GM21717 (cell line): Measurements from ENCODE around the gene RUBCNL.
A peak's percentile ranks its signal among the peaks of the same experiment; 100 is the strongest.

Experiments
- ATAC-seq: cut with Tn5 transposase; IDR thresholded peaks from one replicate; pipeline ENCODE4 v1.9.1; 2021; ENCODE audit warnings: mild to moderate bottlenecking, moderate library complexity; ENCODE audit not compliant: unreplicated experiment

The RUBCNL gene

DNA sequence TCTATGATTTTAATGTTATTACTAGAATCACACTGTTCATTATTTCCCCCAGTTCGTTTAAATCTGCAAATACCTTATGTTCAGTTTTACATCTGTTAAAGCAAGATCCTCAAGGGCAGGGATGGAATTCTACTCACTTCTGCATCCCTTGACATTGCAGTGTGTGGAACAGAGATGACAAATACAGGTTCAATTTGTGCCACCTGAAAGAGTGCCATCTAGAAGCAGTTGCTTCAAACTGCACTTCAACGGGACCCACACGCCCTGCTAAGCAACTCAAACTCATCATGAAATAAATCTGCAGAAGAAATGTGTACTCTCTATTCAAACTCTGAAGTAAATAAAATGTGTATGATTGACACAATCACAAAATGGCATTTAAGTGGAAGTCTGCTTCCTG lies 44.5 kb downstream of the RUBCNL start:
- ATAC-seq: no peak

DNA sequence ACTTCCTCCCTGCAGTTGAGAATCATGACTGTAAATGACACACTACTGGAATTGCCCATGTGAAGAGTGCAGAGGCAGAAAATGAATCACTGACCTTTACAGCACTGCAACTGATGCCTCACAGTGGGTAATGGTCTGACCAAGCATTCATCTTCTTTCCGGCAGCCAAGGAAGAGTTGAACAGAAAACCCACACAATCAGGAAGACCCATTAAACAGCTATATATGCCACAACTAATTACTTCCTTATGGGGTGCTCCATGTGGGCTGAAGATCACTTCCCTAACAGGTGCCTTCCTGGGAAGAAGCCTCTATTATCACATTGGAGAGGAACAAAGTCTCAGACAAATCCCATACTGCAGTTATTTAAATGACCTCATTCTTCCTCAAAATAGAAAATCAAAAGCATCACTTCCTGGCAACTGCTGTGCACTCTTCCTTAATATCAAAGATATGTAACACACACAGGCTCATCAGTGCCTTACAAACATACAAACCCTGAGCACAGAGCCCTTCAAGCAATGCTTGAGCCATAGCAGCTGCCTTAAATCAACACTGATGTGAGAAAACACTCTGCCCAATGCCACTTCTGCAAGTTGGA lies 45.8 kb downstream of the RUBCNL start:
- peak; percentile 69 for ATAC-seq

DNA sequence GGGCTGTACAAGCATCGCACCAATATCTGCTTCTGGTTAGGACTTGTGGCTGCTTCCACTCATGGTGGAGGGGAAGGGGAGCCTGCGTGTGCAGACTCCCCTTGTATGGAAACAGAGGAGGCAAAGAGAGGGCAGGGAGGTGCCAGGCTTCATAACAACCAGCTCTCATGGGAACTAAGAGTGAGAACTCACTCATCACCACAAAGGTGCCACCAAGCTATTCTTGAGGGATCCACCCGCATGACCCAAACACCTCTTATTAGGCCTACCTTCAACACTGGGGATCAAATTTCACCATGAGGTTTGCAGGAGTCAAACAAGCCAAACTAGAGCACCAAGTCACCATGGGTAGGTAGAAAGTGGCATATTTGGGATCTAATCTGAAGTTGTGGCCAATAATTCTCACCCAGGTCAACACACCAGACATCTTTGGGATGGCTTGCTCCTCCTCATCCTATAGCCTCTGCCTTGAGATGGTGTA lies 46.4 kb downstream of the RUBCNL start:
- peak; percentile 19 for ATAC-seq

DNA sequence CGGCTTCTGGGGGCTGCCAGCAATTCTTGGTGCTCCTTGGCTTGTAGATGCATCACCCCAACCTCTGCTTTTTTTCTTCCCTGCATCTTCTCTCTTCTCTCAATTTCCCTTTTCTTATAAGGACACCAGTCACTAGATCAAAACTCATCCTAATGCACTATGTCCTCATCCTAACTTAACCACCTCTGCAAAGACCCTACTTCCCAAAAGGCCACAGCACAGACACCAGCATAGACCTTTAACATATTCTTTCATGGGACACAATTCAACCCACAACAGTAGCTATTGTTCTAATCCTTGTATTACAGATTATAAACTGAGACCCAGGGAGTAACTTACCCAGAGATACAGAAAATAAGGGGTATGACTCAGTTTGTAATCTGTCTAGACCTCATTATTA lies 47.0 kb downstream of the RUBCNL start:
- ATAC-seq: no peak

GRCh38 chr13:46339035-46339666 lies 47.9 kb downstream of the RUBCNL start:
- ATAC-seq: peak; percentile 57

GRCh38 chr13:46337700-46338099 lies 49.4 kb downstream of the RUBCNL start:
- ATAC-seq: no peak

DNA sequence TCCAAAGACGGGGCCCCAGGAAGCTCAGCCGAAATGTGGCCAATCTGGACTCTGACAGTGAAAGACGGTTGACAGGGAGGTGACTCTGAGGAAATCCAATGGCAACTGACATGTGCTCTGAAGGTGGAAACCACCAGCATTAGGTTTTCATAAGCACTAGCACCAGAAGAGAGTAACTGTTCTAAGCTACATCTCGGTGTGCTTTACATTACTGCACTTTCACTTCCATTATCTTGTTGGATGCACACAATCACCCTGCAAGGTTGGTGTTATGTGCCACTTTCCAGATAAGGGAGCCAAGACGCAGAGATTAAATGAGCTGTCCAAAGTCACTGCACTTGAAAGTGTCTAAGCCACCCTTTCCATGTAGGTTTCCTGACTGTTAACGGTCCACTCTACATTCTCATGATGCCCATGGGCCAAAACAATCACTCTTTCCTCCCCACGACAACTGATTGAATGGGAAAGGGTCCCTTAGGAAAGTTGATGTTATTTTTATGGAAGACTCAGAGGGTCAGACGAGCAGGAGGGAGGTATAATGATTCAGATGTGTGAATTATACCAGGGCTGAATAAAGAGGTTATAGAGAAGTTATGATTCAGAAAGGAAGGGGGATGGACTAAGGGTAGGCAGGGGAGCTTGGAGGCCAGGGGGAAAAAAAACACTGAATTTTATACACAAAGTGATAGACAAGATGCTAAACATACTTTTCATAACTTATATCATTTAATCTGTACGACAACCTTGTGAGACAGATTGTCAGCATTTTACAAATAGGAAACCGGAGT lies 52.8 kb downstream of the RUBCNL start:
- ATAC-seq: no peak

GRCh38 chr13:46332772-46333171 lies 54.3 kb downstream of the RUBCNL start:
- no peak for ATAC-seq

- ATAC-seq: no peak
These were observed 57.4 kb downstream of the RUBCNL start for GRCh38 chr13:46329624-46330023.

DNA sequence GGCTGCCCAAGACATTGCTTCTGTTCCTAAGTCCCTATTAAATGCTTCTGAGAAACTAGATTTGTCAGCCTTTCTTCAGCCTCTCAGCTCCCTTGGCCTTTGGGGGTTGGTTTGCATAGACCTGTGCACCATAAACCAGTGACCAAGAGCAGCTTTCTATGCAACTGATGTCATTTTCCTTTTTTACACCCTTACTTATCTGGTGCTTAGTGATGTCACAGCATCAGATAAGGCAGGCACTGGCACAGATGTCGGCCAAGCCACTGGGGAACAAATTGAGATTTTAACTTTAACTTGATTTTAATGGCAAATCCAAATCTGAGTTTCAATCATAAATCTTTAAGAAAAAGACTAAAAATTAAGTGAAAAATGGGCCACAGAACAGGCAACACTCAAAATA lies 59.8 kb downstream of the RUBCNL start:
- no peak for ATAC-seq

DNA sequence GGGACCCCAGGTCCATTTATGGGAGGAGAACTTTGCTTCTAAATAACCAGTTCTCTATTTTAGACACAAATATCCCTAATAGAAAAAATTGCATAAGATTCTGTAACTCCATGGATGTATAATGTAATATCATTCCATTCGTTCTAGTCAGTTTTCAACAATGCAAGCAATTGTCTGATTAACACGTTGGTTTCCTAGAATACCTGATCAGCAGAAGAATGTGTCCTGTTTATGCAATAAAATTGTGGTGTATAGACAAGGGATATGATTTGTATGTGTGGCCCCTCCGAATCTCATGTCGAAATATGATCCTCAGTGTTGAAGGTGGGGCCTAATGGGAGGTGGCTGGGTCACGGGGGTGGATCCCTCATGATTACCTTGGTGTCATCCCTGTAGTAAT lies 62.1 kb downstream of the RUBCNL start:
- no peak for ATAC-seq

GRCh38 chr13:46321494-46322225 lies 65.4 kb downstream of the RUBCNL start:
- ATAC-seq: peak; percentile 67

GRCh38 chr13:46320821-46321220 lies 66.2 kb downstream of the RUBCNL start:
- no peak for ATAC-seq

GRCh38 chr13:46320406-46320805 lies 66.6 kb downstream of the RUBCNL start:
- ATAC-seq: no peak

GRCh38 chr13:46318986-46319385 lies 68.1 kb downstream of the RUBCNL start:
- ATAC-seq: no peak

GRCh38 chr13:46317120-46317519 lies 69.9 kb downstream of the RUBCNL start:
- ATAC-seq: no peak

DNA sequence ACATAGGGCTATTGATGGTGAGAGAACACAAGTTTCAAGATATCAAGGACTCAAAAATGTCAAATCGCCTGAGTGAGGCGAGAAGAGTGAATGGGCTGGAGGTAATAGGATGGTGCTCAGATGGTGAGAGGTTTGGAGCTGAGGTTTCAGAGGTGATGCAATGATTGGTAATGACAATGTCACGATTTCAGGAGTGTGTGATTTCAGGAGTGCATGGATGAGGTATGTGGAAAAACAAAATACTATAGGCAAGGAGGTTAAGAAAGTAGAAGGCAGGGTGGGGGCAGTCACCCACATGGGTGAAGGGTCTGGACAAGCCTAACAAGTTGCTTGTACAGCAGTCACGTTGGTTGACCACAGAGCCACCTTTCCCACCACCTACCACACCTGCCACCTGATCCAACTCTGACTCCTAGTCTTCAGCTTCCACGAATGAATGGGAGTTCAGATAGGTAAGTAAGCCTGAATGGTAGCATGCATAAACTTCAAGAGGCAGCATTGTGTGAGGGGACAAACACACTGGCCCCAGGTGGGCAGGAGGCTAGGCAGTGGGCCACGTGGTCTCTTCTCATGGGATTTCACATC lies 71.5 kb downstream of the RUBCNL start:
- ATAC-seq: no peak

DNA sequence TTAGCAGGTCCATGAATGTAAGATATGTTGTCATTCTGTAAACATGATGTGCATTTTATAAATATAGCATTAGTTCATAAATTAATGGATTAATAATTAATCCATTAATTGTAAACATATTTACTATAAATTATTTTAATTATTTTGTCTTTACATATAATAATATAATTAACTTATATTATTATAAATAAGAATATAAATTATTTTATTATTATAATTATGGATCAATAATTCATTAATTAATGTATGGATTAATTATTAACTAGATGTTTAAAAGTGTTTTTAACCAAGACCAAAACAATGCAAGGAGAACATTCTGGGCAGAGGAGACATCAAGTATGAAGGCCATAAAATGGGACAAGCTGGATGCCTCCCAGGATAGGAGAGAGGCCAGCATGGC lies 72.0 kb downstream of the RUBCNL start:
- no peak for ATAC-seq

DNA sequence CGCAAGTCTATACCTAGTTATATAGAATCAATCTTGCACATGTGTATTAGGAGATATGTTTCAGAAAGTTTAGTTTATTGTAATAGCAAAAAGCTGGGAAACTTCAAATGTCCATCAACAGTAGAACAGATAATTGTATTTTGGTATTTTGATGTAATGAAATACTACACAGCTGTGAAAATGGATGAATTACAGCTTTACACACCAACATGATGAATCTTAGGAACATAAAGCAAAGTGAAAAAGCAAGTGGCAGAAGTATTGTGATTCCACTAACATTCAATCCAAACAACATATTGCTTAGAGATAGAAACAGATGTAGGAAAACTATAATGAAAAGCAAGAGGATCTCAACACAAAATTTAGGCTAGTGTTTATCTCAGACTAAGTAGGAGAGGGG lies 72.5 kb downstream of the RUBCNL start:
- no peak for ATAC-seq

DNA sequence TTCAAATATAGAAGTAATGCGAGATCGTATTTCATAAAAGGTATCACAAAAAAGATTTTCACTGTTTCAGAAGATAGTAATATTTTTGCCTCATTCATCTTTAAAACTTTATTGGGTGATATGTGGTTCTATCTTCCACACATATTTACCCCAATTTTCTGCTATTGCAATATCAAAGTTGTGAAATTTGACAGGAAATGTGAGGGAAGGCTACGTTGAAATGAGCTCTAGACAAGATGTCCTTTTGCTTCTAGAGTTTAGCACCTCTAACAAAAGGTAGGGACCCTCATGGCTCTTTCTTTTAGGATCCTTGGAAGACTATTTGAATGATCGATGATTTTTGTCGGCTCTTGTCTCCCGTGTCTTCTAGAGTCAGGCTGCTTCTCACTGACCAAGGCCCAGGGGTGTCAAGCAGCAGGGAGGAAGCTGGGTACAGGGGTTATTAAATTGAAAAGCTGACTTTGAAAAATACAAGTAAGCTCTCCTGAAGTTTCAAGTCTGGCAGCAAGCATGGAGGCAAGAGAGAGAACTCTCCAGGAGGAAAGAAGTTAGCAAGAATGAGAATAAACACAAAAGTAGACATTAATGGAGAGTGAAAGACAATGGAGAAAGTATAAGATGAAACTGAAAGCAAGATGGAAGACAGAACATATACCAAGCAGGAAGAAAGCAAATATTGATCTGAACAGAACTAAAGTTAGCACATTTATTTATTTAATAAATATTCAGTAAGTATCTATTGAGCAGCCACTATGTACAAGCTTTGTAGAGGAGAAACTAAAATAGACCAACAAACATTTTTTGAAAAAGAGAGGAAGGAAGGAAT lies 73.4 kb downstream of the RUBCNL start:
- ATAC-seq: no peak
